BLaER1 treated with 17β-estradiol and CSF1 and Interleukin-3, amounts not matched to agents 10 nM and 100 nM (cell line): ENCODE measurements around the gene SLC34A1.
A peak's percentile ranks its signal among the peaks of the same experiment; 100 is the strongest.

Experiments used
- H3K27ac ChIP-seq, 11 experiments: shearing (Covaris generic); formaldehyde crosslinking; 2 replicates each; pipeline ENCODE4 v1.8.1; 2022
- H3K27me3 ChIP-seq, 11 experiments: shearing (Covaris generic); formaldehyde crosslinking; 2 replicates each; pipeline ENCODE4 v1.8.1; 2022
- H3K36me3 ChIP-seq, 11 experiments: shearing (Covaris generic); formaldehyde crosslinking; 2 replicates each; pipeline ENCODE4 v1.8.1; 2022
- H3K4me1 ChIP-seq, 10 experiments: shearing (Covaris generic); formaldehyde crosslinking; 2 replicates each; pipeline ENCODE4 v1.8.1; 2022
- H3K4me2 ChIP-seq, 11 experiments: shearing (Covaris generic); formaldehyde crosslinking; 2 replicates each; pipeline ENCODE4 v1.8.1; 2022
- H3K4me3 ChIP-seq, 10 experiments: shearing (Covaris generic); formaldehyde crosslinking; 2 replicates each; pipeline ENCODE4 v1.8.1; 2022
- H3K9ac ChIP-seq, 11 experiments: shearing (Covaris generic); formaldehyde crosslinking; 2 replicates each; pipeline ENCODE4 v1.8.1; 2022
- H3K9me3 ChIP-seq, 11 experiments: shearing (Covaris generic); formaldehyde crosslinking; replicated peaks in 1 of 11; 2 replicates each; pipeline ENCODE4 v1.8.1; 2022
- H4K20me1 ChIP-seq, 11 experiments: shearing (Covaris generic); formaldehyde crosslinking; 2 replicates each; pipeline ENCODE4 v1.8.1; 2022
- Cebpa-rat ChIP-seq, 11 experiments: shearing (Covaris generic); IDR thresholded peaks; 2 replicates each; pipeline ENCODE4 v1.8.1; 2022

Gene SLC34A1

GRCh38 chr5:177442066-177442826, 58.0 kb downstream of the SLC34A1 start:
- peaks cover 0 to 96% (median 64%) of the 10 kb centered on the region in 11 experiments; a peak in 19 of 22 replicates for H4K20me1 ChIP-seq
- H3K4me3 ChIP-seq = no peak overlapping the region
- H3K4me1 ChIP-seq = peaks cover 25 to 55% (median 50%) of the 10 kb centered on the region in 10 experiments
- no peak overlapping the region for H3K4me2 ChIP-seq
- H3K27ac ChIP-seq = no peak overlapping the region; a peak in 1 of 22 replicates
- TF ChIP-seq Cebpa-rat (IDR thresholded peaks at IDR 0.05) = no peak
- H3K27me3 ChIP-seq = no peaks in the 10 kb centered on the region
- H3K9me3 ChIP-seq = no peaks in the 10 kb centered on the region
- H3K9ac ChIP-seq = peak overlapping the region in 1 of 11 experiments; percentile 42; a peak in 3 of 22 replicates
- peaks cover 59 to 69% (median 67%) of the 10 kb centered on the region in 11 experiments for H3K36me3 ChIP-seq

GRCh38 chr5:177443144-177443983, 59.1 kb downstream of the SLC34A1 start:
- Histone ChIP-seq H3K9me3 (no peaks in the 10 kb centered on the region), H3K36me3 (peaks cover 48 to 58% (median 55%) of the 10 kb centered on the region in 11 experiments), H3K9ac (peak overlapping the region in 1 of 11 experiments; percentile 29; a peak in 2 of 22 replicates), H3K27ac (no peak overlapping the region), H3K4me1 (peaks cover 34 to 65% (median 58%) of the 10 kb centered on the region in 10 experiments), H3K27me3 (no peaks in the 10 kb centered on the region), H4K20me1 (peaks cover 0 to 92% (median 58%) of the 10 kb centered on the region in 11 experiments; a peak in 19 of 22 replicates), H3K4me3 (no peak overlapping the region), H3K4me2 (peak overlapping the region in 4 of 11 experiments; percentile 17 to 99 (median 93); a peak in 7 of 22 replicates)
- TF ChIP-seq Cebpa-rat (IDR thresholded peaks at IDR 0.05) = no peak

DNA sequence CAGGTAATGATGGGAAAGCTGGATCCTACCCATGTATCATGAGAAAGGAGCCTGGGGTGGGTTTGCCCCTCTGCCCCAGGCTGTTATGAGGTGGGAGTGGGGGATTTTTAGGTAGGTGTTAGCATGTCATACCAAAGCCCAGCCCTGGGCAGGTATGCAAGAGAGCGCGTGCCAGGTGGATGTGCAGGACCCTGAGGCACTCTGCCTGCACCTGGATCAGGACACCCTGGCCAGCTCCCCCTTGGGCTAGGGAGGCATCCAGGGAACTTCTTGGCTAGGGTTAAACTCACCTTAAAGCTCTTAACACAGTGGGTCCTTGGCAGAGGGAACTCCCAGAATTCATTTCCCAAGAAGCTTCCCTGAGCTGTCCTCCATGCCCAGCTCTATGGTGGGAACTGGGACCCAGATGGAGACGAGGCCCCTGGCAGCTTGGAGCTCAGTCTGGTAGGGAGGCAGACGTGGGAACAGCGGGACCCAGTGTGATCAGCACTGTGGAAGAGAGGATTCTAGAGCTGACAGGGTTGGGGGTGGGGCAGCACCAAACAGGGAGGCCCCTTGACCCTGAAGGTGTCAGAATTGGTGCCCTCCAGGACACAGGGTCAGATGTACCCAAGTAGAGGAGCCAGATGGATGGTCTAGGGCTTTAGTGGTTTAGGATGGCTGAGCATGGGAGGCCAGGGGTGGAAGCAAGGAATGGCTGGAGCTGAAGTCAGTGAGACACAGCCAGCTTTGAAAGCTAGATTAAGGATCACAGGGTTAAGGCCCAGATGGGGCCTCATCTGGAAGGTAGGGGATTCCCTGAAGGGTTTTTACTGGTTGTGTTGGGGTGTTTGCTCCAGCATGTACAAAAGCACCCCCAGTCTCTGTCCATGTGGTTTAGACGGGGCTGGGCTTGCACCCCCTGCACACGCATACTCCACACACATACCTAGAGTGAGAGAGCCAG, 60.1 kb downstream of the SLC34A1 start:
- Histone ChIP-seq H3K4me2 (peak overlapping the region; percentile 86 to 100 (median 97); a peak in 21 of 22 replicates), H3K9me3 (no peaks in the 10 kb centered on the region), H3K36me3 (peaks cover 38 to 48% (median 46%) of the 10 kb centered on the region in 11 experiments), H3K4me3 (no peak overlapping the region), H3K4me1 (peaks cover 44 to 75% (median 66%) of the 10 kb centered on the region in 10 experiments), H3K27ac (peak overlapping the region in 1 of 11 experiments; percentile 92; a peak in 1 of 22 replicates), H3K9ac (peak overlapping the region in 3 of 11 experiments; percentile 21 to 92 (median 89); a peak in 2 of 22 replicates), H4K20me1 (peaks cover 2 to 89% (median 60%) of the 10 kb centered on the region in 11 experiments; a peak in 20 of 22 replicates), H3K27me3 (no peaks in the 10 kb centered on the region)
- no peak for TF ChIP-seq Cebpa-rat (IDR thresholded peaks at IDR 0.05)

DNA sequence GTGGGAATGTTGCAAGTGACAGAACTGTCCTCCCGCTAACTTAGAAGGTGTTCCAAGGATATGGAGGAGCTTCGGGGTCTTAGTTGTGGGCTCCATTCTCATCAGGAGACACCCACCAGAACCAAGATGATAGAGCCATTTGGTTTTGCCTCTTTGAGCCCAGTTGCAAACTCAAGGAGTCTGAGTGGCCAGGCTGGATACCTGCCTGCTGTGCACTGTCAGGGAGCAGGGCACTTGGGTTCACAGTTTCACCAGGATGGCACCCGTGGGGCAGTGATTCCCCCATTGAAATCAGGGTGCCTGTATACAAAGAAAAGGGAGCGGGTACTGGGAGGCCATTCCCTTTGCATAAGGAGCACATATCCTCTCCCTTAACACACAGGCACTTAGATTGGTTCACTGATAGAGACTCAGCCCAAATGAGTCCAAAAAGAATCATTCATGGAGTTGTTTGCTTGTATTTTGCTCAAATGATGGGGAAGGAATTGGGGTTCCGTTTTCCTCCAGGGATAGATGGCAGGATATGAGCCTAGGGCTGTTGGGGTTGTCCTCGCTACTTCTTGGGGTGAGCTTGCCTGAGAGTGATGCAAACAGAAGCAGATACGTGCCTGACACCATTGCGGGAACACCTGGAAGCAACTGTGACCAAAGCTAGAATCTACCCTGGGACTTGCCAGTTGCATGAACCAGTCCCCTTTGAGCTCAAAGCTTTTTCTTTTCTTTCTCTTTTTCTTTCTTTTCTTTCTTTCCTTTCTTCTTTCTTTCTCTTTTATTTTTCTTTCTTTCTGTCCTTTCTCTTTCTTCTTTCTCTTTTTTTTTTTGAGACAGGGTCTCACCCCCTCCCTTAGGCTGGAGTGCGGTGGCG, 61.0 kb downstream of the SLC34A1 start:
- Histone ChIP-seq H3K4me3 (peak overlapping the region in 8 of 10 experiments; percentile 63 to 78 (median 72); a peak in 11 of 20 replicates), H3K27ac (peak overlapping the region in 5 of 11 experiments; percentile 87 to 92 (median 88); a peak in 8 of 22 replicates), H4K20me1 (peaks cover 10 to 88% (median 57%) of the 10 kb centered on the region in 11 experiments; a peak in 20 of 22 replicates)

DNA sequence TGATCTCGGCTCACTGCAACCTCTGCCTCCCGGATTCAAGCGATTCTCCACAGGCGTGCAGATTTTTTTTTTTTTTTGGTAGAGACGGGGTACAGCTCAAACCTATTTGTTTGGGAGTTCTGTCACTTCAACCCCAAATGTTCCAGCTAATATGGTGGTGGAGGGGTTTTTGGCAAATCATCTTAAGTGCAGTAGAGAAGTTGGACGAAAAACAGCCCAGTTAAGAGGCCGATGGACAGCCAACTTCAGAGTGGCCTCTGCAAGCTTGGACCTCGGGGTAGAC, 61.6 kb downstream of the SLC34A1 start:
- H3K4me1 ChIP-seq = peaks cover 50 to 78% (median 71%) of the 10 kb centered on the region in 10 experiments
- no peak for TF ChIP-seq Cebpa-rat (IDR thresholded peaks at IDR 0.05)
- H3K9me3 ChIP-seq = no peaks in the 10 kb centered on the region
- H3K27me3 ChIP-seq = no peaks in the 10 kb centered on the region
- H3K9ac ChIP-seq = peak overlapping the region in 10 of 11 experiments; percentile 78 to 93 (median 88); a peak in 21 of 22 replicates
- H3K4me2 ChIP-seq = peak overlapping the region; percentile 86 to 100 (median 97)
- H4K20me1 ChIP-seq = peaks cover 15 to 88% (median 53%) of the 10 kb centered on the region in 11 experiments; a peak in 20 of 22 replicates
- peak overlapping the region; percentile 63 to 78 (median 72) for H3K4me3 ChIP-seq
- peak overlapping the region in 9 of 11 experiments; percentile 84 to 92 (median 87); a peak in 19 of 22 replicates for H3K27ac ChIP-seq
- peaks cover 23 to 33% (median 31%) of the 10 kb centered on the region in 11 experiments for H3K36me3 ChIP-seq

More for the DNA sequence above, 61.0 kb downstream of the SLC34A1 start:
- Histone ChIP-seq H3K27me3 (no peaks in the 10 kb centered on the region), H3K4me1 (peaks cover 50 to 78% (median 70%) of the 10 kb centered on the region in 10 experiments), H3K4me2 (peak overlapping the region; percentile 86 to 100 (median 97)), H3K36me3 (peaks cover 29 to 39% (median 37%) of the 10 kb centered on the region in 11 experiments), H3K9ac (peak overlapping the region in 10 of 11 experiments; percentile 30 to 93 (median 88); a peak in 15 of 22 replicates), H3K9me3 (no peaks in the 10 kb centered on the region)
- TF ChIP-seq Cebpa-rat (IDR thresholded peaks at IDR 0.05) = no peak

- H3K9me3 ChIP-seq = no peaks in the 10 kb centered on the region
- H3K9ac ChIP-seq = peak within 1 kb of the TSS; percentile 78 to 93 (median 87)
- peak within 1 kb of the TSS; percentile 86 to 100 (median 97) for H3K4me2 ChIP-seq
- H4K20me1 ChIP-seq = peaks cover 17 to 85% (median 49%) of the 10 kb centered on the region in 11 experiments; a peak in 20 of 22 replicates
- peak within 1 kb of the TSS; percentile 63 to 78 (median 72) for H3K4me3 ChIP-seq
- H3K27ac ChIP-seq = peak within 1 kb of the TSS; percentile 14 to 92 (median 87); a peak in 20 of 22 replicates
- peaks cover 17 to 27% (median 25%) of the 10 kb centered on the region in 11 experiments for H3K36me3 ChIP-seq
- peaks cover 50 to 78% (median 72%) of the 10 kb centered on the region in 10 experiments for H3K4me1 ChIP-seq
- TF ChIP-seq Cebpa-rat (IDR thresholded peaks at IDR 0.05) = no peak
- no peaks in the 10 kb centered on the region for H3K27me3 ChIP-seq
Observed at GRCh38 chr5:177446200-177447065, 62.2 kb downstream of the SLC34A1 start, which contains the start of gene PRR7. Gene PRR7, plus strand, starts transcription at chr5:177446814. Its CDS starts 8,254 bp downstream, at chr5:177455068.
